GM11168 (cell line): ENCODE data around the gene TSPOAP1.

Experiments
- in situ Hi-C: fragments of 300-500 bp; cut with MboI; formaldehyde crosslinking; loops from one replicate; pipeline ENCODE4 v1.12.0; 2022; ENCODE audit warnings: low sequenced_read_pairs; ENCODE audit not compliant: unreplicated experiment

Gene TSPOAP1

DNA sequence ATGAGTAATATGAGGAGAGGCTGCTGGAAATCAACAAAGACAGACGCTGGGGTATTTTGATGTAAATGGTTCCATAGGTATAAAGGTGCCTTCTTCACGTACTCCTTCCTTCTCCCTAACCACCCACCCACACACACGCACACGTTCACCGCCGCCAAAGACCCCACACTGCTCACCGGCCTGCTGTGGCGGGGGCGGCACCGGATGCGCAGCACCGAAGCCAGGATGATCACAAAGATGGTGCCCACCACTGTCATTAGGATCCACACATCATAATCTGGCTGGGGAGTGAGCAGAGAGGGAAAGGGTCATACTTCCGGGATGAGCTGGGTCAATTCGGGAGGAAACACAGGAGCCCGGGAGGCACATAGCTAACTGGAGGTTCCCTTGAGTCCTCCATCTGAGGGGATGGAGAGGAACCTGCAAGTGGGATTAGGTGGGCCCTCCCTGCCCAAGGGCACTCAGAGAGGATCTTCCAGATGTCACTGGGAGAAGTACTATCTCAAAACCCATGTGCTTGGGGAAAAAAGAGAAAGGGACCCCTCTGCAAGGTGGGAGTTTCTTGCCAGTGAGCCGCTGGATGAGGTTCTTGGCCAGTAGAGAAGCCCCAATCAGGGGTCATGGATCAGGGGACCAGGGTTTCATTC lies 33.9 kb upstream of the TSPOAP1 start:
- in situ Hi-C loops, result no loop called here

DNA sequence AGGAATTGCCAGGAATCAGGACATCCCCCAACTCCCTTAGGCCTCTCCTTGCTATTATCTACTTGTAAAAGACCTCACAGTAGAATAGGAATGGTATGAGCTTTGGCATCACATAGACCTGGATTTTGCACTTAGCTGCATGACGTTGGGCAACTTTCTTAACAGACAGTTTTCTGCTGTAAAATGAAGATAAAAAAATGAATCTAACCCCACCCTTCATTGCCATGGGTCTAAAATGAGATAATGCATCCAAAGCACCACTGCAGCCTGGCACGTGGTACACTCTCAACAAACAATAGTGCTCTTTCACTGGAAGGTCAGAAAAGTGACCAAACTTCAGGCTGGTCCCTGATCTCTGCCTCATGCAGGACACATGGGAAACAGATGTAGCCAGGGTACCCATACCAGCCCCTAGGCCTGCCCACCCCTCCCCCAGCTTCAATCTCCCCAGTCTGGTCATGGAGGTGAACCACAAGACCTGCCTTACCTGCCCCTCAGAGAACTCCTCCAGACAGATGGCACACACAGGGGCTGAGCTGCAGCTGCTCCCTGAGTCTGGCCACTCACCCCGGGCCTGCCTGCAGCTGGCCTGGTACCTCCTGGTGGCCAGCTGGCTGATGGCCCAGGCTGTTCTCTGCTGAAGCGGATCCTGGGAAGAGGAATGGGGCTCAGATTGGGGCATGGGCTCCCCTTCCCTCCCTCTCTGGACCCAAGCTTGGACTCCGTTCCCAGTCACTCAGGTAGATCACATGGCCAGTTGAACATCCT lies 31.9 kb upstream of the TSPOAP1 start:
- in situ Hi-C loops, result no loop called here

DNA sequence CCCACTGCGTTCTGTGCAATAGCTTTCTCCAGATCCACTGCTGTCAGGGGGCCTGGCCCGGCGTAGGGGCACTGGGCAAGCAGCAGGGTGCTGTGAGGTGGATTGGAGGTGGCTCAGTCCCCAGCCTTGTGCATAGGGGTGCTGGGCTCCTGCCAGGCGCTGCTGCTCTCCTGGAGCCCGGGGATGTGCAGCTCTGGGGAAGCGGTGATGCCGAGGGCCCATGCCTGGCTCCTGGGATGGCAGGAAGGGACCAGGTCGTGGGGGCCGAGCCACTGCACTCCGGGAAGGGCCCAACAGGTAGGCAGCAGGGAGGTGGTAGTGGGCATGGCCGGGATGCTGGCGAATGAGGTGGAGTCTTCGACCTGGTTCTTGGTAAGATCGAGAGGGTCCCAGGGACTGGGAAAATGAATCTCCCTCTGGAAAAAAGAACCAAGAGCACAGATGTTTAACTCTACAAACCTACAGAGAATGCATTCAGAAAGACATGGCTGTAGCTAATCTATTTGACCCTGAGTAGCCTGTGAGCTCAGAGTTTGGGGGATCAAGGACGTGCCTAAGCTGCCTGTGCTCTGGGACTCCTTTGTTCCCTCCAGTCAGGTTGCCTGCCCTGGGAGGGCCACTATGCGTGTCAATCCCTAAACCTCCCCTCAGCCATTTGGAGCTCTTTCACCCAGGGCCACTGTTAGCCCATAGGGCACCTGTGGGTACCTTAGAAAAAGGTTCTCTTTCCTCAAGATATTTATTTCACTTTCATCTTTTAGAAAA lies 30.0 kb upstream of the TSPOAP1 start:
- in situ Hi-C loops, result loop anchor here (10.0 kb wide), 1 partner anchor 56 kb away; the partner anchor contains the start of gene RNF43

DNA sequence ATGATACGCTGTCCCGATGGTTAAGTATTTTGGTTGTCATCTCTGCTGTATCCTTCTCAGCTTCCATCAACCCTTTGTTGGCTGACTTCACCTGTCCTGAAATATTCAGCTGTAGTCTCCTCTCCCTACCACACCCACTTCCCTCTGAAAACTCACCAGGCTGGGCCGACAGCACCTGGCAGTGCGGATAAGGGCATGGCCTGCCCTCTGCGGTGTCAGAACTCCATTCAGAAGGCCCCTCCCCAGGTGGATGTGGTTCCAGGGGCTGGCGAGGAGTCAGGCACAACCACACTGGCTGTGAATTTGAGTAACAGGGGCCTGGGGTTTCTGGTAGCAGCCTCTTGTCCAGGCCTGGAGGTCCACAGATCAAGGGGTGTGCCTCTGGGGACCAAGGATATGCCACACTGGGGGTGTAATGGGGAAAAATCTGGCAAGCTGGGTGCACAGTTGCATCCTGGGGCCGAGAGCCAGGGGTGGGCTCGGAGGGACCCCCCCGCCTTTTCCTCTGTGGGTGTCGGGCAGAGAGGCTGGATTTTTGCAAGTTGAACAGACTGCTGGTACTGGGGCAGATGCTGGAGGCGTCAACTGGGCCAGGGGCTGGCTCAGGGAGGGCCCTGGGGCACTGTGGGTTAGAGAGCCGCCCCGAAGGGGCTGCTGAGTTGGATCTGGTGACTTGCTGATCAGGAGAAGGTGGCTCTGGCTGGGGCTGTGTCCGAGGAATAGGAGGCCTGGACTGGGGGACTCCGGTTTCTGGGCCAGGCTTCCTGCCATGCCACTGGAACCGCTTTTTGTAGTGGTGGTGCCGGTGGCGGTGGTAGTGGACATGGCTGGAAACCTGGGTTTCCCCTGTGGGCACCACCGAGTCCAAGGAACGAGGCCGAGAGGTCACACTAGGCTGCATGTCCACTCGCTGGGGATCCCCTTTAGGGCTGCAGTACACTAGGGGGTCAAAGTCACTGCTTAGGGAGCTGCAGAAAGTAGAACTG lies 29.0 kb upstream of the TSPOAP1 start:
- in situ Hi-C loops, result loop anchor here (10.0 kb wide), 1 partner anchor 57 kb away; the partner anchor contains the start of gene RNF43

DNA sequence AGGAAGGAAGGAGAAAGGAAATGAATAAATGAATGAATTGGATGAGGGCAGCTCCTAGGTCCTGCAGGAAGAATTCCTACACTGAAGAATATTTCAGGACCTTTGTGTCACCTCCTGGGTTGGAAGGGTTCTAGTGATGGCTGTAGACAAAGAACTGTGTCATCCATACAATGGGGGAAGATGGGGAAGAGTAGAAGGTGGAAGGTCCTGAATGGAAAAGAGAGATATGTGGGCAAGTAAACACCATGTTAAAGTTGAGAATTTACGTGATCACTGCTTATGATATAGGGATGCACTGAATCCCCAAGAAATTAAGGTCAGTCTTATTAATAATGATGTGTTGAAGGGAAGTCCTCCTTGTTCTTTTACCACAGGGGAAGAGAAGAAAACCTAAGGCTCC lies 27.6 kb upstream of the TSPOAP1 start:
- in situ Hi-C loops, result loop anchor here (10.0 kb wide), 1 partner anchor 59 kb away; the partner anchor contains the start of gene RNF43

DNA sequence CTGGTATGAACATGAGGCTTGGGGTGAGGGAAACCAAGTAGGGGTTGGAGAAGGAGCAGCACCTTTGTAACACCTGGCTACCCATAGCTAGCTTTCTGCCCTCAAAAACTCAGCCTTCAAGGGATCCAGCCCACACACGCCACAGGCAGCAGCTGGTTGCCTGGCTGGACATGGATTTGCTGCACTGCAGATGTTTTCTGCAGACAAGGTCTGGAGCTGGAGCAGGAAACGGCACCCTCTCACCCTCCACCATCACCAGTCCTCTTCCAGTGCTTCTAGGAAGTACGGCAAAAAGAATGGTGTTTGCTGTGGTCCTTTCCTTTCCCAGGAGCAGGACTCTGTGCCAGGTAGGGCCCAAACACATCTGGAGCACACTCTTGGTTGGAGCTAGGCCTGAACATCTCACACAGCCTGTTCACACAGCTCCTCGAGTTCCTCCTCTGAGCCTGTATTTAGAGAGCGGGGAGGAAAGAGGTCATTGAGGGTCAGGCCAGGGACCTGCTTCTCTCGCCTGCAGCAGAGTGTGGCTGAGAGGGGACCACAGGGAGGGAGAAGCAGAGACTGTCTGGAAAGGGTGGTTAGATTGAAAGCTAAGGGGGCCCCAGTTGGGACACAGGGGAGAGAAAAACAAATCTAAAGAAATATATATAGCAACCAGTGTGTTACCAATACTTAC lies 26.1 kb upstream of the TSPOAP1 start:
- in situ Hi-C loops, result loop anchor here (10.0 kb wide), 1 partner anchor 60 kb away; the partner anchor contains the start of gene RNF43

GRCh38 chr17:58353389-58353825 lies 24.8 kb upstream of the TSPOAP1 start:
- in situ Hi-C loops, result loop anchor here (10.0 kb wide), 1 partner anchor 61 kb away; the partner anchor contains the start of gene RNF43

DNA sequence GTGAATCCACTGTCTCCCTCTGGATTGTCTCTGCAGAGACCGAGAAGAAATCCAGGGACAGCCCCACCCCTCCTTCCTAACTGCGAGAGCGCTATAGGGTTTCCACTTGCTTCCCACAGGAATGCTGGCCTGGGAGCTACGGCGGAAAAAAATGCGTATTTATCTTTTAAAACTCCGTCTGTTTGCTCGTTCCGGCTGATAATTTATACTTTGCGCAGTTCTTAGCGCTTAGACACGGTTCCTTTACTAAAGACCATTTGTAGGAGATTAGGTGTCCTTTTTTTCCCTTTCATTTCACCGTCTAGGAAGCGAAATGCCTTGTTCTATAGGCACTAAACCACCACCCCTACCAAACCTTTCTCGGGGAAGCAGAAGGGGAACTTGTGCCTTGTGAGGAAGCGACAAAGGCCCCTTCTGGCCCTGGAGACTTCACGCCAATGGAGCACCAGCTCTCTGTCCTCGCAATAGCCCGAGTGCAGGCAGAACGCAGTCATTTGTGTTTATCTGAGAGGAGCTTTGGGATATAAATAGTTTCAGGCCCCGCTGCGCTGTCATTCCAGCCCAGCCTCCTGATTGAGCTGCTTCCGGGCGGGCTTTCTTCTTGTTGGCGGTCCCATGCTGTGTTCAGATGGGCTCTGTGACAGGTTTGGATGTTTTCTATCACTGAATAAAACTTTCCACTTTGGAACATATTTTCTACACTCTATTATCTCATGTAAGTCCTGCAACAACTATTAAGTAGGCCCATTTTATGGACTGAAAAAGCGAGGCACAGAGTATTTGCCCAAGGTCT lies 24.2 kb upstream of the TSPOAP1 start:
- in situ Hi-C loops, result loop anchor here (10.0 kb wide), 1 partner anchor 62 kb away; the partner anchor contains the start of gene RNF43

DNA sequence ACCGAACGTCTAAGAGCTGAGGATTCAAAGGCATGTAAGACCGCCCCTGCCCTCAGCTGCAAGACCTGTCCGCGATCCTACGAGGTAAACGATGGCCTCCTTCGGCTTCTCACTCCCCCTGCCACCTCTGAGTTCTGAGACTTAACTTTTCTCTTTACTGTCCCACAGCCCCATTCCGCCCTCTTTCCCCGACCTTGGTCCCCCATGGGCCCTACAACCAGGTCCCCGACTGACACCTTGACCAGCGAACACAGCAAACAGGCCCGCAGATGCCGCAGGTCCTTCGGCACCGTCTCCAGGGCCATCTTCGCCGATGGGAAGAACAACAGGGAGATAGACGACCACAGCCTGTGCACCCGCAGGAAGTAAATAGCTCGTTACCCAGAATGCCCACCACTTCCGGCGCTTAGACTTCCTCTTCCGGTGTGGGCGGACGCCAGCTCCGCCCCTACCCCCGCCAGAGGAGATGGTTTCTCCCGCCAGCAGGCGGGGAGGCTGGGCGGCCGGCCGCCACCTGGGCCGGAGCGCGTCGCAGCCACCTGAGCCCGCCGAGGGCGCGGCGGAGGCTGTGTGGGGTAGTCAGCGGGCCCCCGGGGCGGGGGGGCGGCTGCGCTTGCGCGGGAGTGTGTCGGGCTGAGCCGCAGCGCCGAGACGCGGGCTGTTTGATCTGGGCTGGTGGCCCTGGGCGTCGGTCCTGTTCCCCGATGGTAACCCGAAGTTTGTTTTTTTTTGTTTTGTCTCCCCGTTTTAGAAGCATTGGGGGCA lies 23.4 kb upstream of the TSPOAP1 start, which contains the start of gene SUPT4H1:
TSS of gene SUPT4H1 (minus strand) at position 371 of the 765 bp plus-strand sequence. CDS start at position 305, 66 bp downstream.
- in situ Hi-C loops, result loop anchor here (10.0 kb wide), 1 partner anchor 63 kb away; the partner anchor contains the start of gene RNF43

- in situ Hi-C loops, result loop anchor here (10.0 kb wide), 1 partner anchor 64 kb away; the partner anchor contains the start of gene RNF43
Observed at GRCh38 chr17:58351182-58351581, 22.6 kb upstream of the TSPOAP1 start.

GRCh38 chr17:58348038-58348437 lies 19.4 kb upstream of the TSPOAP1 start:
- in situ Hi-C loops, result no loop called here

DNA sequence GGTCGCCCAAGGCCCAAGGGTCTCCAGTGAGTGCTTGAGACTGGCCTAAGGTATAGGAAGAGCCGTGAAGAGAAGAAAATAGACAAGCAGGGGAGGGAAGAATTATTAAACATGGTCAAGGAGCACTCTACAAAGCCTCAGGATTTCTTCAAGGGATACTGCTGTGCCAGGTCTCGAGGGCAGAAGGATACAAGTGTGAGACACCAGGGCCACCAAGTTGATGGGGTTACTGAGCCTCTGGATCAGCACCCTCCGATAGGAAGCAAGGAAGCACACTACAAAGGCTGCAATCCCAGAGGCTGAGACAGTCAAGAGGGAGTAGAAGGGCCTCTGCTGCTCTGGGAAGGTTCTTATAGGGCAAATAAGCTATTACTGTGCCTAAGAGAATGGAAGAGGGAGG lies 16.9 kb upstream of the TSPOAP1 start:
- in situ Hi-C loops, result no loop called here

DNA sequence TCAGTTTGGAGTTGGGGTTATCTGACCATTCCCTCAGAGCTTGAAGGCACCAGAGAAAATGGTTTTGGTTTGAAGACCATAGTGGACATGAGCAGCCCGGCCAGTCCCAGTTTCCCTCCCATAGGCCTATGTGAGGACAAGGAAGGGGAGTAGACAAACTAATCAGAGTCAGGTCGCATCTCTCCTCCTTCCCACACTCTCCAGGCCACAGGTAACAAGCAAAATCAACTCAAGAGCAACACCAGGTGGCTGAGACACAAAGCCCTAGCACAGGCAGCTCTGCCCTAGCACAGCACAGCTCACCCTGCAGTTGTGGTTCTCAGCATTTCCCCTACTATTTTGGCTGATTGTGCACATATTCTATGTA lies 16.2 kb upstream of the TSPOAP1 start:
- in situ Hi-C loops, result no loop called here

GRCh38 chr17:58344047-58344790 lies 15.6 kb upstream of the TSPOAP1 start:
- in situ Hi-C loops, result no loop called here

GRCh38 chr17:58343131-58343530 lies 14.5 kb upstream of the TSPOAP1 start:
- in situ Hi-C loops, result no loop called here

DNA sequence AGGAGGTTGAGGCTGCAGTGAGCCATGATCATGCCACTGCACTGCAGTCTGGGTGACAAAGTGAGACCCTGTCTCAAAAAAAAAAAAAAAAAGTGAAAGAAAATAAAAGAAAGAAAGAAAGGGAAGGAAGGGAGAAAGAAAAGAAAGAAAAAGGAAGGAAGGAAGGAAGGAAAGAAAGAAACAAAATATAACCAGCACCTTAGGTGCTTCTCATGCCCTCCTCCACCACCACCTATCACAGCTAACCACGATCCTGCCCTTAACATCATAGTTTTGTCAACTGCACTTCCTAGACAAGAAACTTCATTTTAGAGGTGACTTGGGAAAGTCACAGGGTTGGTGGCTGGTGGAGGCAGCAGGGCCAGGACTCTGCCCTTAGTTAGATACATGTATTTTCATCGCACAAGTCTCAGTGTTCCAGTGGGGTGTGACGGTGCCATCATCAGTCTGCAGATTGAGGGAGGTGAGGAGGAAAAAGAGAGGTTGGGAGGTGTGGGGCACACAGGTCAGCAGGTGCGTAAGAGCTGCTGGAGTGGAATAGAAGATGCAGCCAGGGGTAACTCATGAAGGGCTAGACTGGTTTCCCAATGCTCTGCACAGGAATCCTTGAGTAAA lies 13.4 kb upstream of the TSPOAP1 start:
- in situ Hi-C loops, result no loop called here
